GM18909 (cell line): ENCODE measurements around the gene ZDHHC21.

Experiments used
- ATAC-seq: cut with Tn5 transposase; IDR thresholded peaks from one replicate; pipeline ENCODE4 v1.9.1; 2021; ENCODE audit warnings: mild to moderate bottlenecking; ENCODE audit not compliant: unreplicated experiment, poor library complexity

ZDHHC21 gene

DNA sequence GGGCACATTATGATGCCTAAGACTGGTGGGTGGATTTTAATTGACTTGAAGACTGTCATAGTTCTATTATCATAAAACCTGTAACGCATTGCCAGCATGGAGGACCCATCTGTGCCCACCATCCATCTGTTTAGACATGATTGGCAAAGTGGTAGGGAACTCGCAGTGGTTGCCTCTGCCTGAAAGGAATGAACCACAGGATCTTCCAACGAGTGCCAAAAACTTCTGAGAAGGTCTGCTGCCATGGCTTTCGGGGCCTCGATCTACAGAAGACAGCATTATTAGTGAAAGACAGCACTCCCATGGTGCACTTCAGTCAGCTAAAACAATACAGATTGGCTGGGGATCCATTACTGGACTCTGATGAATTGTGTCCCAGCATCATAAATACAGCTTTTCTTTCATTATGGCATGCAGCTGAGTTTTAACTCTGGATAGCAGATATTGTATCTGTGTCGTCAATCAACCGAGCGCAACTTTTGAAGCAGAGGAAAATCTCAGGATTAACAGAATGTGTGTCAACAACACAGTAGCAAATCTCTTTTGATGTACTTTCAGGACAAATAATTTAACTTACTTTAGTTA, 74.3 kb downstream of the ZDHHC21 start:
- ATAC-seq, result no peak

DNA sequence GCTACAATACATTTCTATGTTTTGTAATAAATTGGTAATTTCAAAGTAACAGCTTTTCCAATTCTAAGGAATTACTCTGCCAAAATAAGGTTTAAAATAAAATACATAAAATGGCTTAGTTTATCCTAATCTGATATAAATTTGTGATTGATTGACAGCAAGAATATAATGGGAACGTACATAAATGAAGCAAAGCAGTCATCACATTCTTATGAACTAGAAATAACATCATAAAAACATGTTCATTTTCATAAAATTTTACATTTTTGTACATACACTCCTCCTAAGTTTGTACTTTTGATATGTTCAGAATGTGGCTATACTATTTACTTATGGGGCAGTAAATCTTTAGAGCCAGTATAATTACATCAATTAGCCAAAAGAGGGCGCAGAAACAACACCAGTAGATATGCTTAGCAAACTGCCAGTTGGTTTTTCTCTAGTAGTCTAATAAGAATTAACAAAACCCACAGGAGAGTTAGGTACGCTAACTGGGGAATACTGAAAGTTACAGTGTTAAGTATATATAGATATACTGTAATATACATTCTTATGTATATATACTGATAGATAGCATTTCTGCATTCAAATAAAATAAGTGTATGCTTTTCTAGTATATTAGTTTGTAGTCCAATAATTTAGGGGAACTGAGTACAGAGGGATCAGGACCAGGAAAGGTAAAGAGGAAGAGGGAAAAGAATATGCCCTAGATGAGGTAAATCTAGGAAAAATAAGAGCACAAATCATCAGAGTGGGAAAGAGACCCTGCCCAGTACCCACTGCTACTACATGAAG, 76.8 kb downstream of the ZDHHC21 start:
- peak; percentile 87 for ATAC-seq

DNA sequence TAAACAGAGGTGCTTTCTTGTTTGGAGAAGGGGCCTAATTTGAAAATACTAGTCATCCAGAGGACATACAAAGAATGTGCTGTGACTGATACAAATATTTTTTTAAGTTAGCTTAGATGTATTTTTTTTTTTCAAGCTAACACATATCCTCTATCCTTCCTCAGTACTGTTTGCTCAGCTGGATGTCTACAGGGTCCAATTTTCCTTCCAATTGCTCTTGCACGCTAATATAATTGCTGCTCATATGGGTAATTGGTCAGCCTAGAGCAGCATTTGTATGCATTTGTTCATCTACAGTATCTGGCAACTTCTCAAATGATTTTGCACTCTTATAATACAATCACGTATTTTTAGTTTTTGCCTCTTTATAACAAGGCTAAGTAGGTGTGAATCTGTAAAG, 84.7 kb downstream of the ZDHHC21 start:
- no peak for ATAC-seq

DNA sequence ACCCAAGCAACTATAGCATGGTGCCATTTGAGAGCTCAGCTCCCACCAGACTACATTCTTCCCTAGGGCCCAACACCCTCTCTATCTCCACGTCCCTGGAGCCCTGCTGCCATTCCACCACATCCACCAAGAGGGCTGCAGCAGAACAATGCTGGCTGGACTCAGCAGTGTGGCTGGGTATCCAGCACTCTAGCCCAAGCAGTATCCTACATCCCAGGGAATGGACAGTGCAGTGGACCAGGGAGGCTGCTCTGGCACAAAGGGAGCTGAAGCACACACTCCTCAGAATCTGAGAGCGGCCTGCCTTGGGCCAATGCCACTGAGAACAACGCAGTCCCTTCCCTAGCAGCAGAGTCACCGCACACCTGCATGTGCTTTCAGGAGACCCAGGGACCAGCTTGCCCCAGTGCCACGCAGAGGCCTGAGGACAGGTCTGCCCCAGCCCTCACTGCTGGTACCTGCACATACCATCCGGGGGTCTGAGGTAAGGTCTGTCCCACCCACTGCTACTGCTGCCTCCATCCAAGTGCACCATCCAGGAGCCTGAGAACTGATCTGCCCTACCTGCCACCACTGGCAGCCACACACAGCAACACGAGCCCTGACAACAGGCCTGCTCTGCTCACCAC, 95.9 kb downstream of the ZDHHC21 start:
- no peak for ATAC-seq

DNA sequence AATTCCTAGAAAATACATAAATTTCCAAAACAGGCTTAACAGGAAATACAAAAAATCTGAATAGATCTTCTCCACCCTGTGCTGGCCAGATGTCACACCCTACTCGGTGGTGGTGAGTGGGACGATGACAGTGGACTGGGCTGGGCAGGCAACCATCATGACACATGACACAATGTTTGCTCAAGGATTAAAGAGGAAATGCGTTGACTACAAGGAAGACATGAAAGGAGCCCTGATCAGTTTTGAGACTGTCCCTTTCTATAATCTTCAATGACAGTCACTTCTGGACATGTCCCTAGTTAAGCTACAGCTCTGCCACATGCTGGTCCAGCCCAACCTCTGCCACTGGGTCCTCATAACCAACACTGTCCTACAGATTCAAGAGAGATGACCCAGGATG, 99.8 kb downstream of the ZDHHC21 start:
- ATAC-seq, result no peak

DNA sequence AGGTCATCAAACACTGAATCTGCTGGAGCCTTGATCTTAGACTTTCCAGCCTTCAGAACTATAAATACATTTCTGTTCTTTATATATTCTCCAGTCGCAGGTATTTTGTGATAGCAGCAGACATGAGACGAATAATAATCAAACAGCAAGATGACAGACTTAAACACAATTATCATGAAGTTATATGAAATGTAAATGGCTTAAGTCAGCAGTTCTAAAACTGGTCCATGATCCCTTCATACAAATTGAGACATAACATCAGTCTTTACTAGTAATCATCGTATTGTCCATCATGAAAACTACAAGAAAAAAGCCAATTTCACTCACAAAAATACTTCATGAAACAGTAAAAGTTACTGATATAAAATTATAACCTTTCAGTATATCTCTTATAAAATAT, 101.8 kb downstream of the ZDHHC21 start:
- no peak for ATAC-seq

DNA sequence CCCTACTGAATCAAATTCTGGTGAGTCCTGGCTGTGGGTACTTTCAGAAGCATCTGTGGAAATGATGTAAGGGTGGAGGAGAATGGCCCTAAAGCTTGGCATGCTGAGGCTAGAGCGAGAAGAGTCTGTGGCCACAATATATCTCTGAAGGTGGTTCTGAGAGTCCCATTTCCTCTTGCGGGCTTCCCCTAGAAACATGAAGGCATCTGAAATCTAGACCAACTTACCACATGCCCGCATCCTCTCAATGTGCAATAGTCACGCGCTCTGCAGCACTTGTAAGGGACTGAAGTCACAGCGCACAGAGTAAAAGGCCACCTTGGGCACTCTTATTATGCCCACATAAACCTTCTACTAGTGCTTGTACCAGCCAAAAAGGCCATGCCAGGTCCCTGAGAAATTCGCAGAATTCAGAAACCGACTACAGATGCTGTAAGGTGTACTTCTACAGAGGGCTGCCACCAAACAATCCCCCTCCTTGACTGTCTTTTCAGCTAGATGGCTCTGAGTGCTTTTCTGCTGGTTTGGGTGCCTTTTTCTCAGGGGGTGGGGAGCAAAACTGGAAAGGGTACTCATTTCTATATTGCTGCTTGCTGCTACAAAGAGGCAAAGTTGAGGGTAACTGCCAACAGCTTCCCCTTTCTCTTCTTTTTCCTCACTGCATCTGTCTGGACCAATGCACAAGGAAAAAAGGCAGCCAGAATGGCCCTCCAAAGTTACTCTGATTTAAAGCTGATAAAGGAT, 107.3 kb downstream of the ZDHHC21 start:
- ATAC-seq, result peak; percentile 99

DNA sequence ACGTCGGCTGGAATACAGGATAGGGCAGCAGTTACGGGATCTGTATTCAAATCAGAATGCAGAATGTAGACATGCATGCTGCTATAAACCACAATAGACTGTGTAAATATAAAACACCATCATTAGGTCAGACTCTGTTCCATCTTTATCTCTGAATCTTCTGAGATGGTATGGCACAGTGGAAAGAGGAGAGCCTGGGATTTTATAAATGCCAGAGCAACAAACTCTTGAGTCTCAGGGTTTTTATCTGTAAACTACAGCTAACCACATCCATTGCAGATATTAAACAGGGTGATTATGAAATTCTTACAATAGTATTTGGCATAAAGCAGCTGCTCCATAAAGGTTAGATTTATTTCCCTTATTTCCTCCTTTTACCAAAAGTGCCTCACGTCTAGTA, 108.7 kb downstream of the ZDHHC21 start:
- no peak for ATAC-seq

DNA sequence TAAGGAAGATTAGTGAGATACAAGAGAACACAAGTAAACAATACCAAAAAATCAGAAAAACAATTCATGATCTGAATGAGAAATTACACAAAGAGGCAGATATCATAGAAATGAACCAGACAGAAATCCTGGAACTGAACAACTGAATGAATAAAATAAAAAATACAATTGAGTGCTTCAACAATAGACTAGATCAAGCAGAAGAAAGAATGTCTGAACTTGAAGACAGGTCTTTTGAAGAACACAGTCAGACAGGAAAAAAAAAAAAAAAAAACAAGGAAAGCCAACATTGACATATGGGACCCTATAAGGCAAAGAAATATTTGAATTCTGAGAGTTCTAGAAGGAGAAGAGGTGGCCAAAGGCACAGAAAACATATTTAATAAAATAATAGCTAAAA, 115.2 kb downstream of the ZDHHC21 start:
- no peak for ATAC-seq

DNA sequence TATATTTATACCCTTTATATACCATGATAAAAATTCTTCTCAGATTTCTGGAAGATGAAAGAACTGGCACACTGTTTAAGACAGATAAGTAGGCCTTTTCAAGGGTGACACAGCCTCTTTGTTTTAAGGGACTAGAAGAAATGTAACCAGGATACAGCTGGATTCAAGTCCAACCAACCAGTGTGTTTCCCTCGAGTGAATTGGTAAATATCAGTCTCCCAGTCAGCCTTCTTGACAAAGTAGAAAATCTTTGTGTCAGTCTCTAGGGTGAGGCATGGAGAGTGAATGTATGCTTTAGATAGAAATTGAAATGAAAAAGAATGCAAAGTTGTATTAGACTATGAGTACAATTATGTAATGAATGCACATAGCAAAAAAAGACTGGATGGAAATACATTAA, 119.1 kb downstream of the ZDHHC21 start:
- ATAC-seq, result no peak

DNA sequence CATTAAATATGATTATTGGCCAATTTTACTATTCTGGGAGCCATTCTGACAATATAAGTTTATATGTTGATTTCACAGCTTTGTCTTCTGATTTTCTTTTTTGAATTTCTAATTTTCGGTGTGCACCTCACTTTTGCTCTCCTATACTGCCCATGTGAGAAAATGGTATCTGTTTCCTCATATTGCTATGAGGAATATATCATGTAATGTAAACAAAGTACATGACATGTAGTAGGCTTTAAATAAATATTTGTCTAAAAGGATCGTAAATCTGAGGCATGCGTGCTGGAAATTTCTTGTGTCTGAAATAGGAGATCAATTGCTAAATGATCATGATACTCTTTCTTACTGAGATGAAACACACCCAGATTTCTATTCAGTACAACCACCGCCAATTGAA, 119.9 kb downstream of the ZDHHC21 start:
- no peak for ATAC-seq

DNA sequence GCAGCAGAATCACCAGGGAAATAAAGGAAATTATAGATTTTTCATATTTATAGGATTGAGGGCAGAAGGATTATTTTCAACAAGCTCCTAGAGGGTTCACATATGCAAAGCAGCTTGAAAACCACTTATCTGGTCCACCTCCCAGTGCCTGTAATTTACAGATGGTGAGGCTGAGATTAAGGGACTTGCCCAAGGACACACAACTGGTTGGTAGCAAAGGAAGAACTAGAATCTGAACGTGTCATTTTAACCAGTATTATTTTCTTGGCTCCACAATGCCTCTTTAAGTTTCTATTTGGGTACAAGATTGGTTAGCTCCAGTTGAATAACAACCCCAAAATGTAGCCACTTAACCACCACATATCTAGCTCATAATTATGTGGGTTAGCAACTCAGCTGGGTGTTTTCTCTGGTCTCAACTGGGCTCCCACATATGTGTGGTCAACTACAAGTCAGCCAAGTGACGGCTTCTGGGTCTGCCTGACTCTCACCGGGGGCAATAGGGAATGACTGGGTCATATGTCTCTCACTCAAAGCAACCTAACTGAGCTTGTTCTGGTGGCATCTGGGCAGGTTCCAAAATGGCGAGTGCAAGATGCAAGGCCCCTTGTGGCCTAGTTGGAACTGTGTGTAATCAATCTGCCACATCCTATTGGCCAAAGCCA, 127.7 kb downstream of the ZDHHC21 start:
- no peak for ATAC-seq

DNA sequence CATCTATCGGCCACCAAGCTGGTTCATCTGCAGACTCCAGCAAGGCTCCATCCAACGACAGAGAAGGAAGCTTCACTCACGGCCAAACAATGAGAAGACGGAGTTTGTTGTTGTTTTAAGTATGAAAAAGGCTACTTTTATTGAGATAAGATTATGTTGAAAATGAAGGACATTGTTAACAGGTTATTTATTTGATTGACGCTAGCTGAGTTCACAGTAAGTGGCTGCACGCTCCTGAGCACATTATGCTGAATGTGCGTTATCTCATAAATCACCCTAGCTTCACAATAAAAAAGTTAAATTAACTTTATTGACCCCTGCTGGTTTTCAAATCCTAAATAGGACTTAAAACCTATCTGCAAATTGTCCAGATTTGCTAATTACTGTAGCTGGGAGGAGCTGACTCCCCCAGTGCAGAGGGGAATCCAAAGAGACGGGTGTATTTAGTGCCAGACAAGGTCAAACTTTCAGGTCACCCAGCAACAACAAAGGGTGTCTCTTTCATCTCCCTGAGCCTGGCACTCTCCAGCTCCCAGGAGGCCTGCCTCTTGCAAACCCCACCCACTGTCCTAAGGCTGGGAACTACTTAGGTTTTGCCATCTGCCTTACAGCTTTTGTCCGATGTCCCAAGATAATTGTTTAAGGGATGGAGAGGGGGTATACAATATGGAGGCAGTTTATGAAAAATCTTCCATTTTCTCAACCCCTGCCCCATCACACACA, 129.2 kb downstream of the ZDHHC21 start:
- ATAC-seq, result no peak

DNA sequence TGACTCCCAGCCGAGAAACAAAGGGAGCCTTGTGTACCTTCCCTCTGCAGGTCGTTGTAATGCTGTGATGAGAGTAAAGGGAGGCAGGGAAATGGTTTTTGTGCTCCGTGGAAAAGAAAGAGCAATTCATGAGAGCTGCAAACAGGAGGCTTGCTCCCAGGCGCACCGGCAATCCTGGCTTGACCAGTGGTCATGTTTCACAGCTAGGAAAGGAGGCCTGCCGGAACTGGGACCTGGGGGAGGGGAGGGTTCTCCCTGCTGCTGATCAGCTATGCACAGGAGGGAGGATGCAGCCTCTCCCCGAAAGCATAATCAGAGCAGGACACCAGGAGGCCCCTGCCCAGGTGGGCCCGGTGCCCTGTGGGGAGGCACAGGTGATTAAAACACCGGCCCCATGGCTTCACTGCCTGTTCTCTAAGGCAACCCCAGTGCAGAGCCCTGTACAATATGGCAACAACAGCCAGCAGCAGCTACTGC, 131.3 kb downstream of the ZDHHC21 start:
- no peak for ATAC-seq
